GM12801 (cell line): Measurements from ENCODE around the gene EVA1C.

ENCODE experiments used
- CTCF ChIP-seq: IDR thresholded peaks from one replicate; pipeline ENCODE4 v1.5.1; 2011; ENCODE audit warnings: control low read depth; ENCODE audit not compliant: insufficient read length; ENCODE audit errors: extremely low read depth

Gene EVA1C

DNA sequence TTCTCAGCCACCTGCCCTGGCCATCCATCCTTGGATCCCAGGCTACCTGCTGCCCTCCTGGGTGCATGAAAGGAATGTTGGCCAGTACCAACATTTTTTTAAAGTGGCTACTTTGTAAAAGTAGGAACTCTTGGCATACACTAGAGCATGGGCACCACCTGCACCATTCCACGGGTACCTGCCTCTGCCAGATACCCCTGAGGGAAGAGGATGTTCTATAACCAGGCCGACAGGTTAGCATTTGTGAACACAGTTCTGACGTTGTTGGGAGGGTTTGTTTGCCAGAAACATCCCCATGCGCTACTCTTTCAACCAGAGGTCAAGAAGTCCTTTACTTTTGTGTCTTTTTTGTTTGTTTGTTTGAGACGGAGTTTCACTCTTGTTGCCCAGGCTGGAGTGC is 43.0 kb downstream of the EVA1C start:
- TF ChIP-seq CTCF = no peak

DNA sequence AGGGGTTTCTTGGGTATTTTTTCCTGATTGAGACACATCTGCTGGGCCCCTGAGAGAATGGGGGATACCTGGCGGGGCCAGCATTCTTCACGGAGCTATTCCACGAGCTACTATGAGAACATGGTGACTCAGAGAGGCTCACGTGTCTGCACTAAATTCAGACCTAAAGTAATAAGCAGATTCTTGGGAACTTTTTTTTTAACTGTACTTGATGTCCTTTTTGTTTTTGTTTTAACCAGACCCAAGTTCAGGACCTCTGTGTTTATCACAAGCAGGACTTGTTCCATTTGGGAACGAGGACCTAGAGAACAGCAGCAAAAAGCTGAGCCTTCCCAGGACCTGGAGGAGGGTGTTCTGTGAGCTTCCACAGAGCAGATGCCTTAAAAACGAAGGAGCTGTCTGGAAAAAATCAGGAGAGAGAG is 44.0 kb downstream of the EVA1C start:
- no peak for TF ChIP-seq CTCF

DNA sequence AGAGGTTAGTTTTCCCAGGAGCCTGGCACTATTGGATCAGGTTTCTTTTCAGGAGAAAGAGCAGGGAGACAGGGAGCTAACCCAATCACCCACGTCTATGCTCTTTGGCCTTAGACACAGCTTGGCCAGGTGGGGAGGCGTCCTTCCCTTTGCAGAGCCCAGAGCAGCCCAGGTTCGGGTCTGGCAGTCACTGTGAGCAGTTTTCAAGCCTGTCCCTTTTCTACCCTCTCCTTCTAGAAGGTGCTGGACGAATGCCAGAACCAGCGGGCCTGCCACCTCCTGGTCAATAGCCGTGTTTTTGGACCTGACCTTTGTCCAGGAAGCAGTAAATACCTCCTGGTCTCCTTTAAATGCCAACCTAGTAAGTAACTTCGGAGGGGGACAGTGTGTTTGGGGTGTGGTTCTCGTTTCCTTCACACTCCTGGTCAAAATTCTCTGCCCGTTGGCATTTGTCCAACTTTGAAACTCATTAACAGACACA is 44.9 kb downstream of the EVA1C start:
- TF ChIP-seq CTCF = no peak

GRCh38 chr21:32457962-32458361 is 45.5 kb downstream of the EVA1C start:
- TF ChIP-seq CTCF = no peak

DNA sequence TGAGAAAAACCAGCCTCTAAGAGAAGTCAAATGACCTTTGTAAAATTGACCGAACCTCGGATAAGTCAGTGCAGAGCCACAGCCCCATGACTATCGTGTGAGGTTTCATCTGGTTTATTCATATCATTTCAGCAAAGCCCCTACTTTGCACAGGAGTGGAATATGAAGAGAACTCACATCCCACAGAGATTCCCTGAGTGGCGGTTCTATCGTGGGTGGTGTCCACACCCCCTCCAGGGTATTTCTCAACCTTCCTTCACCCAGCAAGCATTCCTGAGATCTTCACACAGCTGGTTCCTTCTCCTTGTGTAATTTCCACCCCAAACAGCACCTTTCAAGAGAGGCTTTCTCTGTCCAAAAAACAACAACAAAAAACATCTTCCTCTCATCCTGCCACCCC is 47.5 kb downstream of the EVA1C start:
- TF ChIP-seq CTCF = no peak

DNA sequence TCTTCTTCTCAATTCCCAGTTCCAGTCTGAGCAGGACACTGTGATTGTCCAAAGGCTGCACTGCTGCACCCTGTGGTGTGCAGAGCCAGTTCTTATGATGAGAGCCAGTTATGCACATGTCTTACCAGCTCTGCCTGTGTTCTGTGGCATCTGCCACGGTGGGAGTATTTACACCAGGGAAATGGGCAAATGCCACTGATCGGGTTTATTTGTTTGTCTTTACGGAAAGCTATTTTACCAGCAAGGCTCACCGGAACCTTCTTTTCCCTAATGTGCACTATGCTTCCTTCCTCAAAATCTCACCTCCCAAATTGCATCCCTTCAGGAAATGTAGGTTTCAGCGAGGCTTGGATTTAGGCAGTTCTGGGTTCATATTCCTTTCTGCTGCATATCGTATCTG is 49.0 kb downstream of the EVA1C start:
- TF ChIP-seq CTCF = no peak

- no peak for TF ChIP-seq CTCF
These were observed 50.9 kb downstream of the EVA1C start for GRCh38 chr21:32463367-32463766.

- no peak for TF ChIP-seq CTCF
These were observed 51.4 kb downstream of the EVA1C start for GRCh38 chr21:32463889-32464300.
